Neural cell (in vitro differentiated cells): ENCODE measurements around the gene EXTL1. TPM values are rescaled to one million over a fixed set of nuclear protein-coding genes. Genes with fewer than 3 reads are reported as not detected.

Experiments
- H2AFZ ChIP-seq: fragments of 200-600, 300-800 bp; sonication (generic), shearing (Covaris generic); 2 replicates; pipeline ENCODE4 v1.6.0; 2014; ENCODE audit warnings: low read depth, mild to moderate bottlenecking, antibody characterized with exemption, low read length, moderate library complexity
- H3F3A ChIP-seq: fragments of 200-600 bp; shearing (Covaris generic); 2 replicates; pipeline ENCODE4 v1.6.1; 2016; ENCODE audit warnings: mild to moderate bottlenecking, moderate library complexity, mixed read lengths, antibody characterized with exemption, low read length; ENCODE audit not compliant: insufficient read depth, poor library complexity, severe bottlenecking
- H3K27ac ChIP-seq: fragments of 200-600, 300-800 bp; sonication (generic), shearing (Covaris generic); 2 replicates; pipeline ENCODE4 v1.5.1; 2014; ENCODE audit warnings: mild to moderate bottlenecking, low read length, moderate library complexity
- H3K27me3 ChIP-seq: fragments of 300-800, 200-600 bp; sonication (generic), shearing (Covaris generic); 2 replicates; pipeline ENCODE4 v1.6.0; 2014; ENCODE audit warnings: mild to moderate bottlenecking, low read depth, low read length, moderate library complexity; ENCODE audit not compliant: insufficient read depth
- H3K36me3 ChIP-seq: fragments of 300-800, 200-600 bp; sonication (generic), shearing (Covaris generic); 2 replicates; pipeline ENCODE4 v1.5.1; 2014; ENCODE audit warnings: mild to moderate bottlenecking, antibody characterized with exemption, low read length, moderate library complexity; ENCODE audit not compliant: insufficient read depth
- H3K4me2 ChIP-seq: fragments of 300-800, 200-600 bp; sonication (generic), shearing (Covaris generic); 2 replicates; pipeline ENCODE4 v1.6.0; 2014; ENCODE audit warnings: mild to moderate bottlenecking, low read length
- H3K4me3 ChIP-seq: fragments of 300-800, 200-600 bp; sonication (generic), shearing (Covaris generic); 2 replicates; pipeline ENCODE4 v1.5.1; 2014; ENCODE audit warnings: mild to moderate bottlenecking, low read length, moderate library complexity
- H3K79me2 ChIP-seq: fragments of 200-600 bp; shearing (Covaris generic); replicated peaks from 2 replicates; pipeline ENCODE4 v1.6.0; 2014; ENCODE audit warnings: mild to moderate bottlenecking, low read length, moderate library complexity; ENCODE audit not compliant: insufficient read depth
- H3K9ac ChIP-seq: fragments of 300-800, 200-600 bp; sonication (generic), shearing (Covaris generic); 2 replicates; pipeline ENCODE4 v1.6.1; 2016; ENCODE audit warnings: mild to moderate bottlenecking, low read length, mixed read lengths
- H3K9me2 ChIP-seq: fragments of 200-600 bp; shearing (Covaris generic); 2 replicates; pipeline ENCODE4 v1.6.1; 2016; ENCODE audit warnings: mild to moderate bottlenecking, low read length, mixed read lengths; ENCODE audit not compliant: insufficient read depth
- H3K9me3 ChIP-seq: fragments of 200-600, 300-800 bp; sonication (generic), shearing (Covaris generic); 2 replicates; pipeline ENCODE4 v1.6.1; 2016; ENCODE audit warnings: mild to moderate bottlenecking, mixed run types, low read length, moderate library complexity, mixed read lengths
- H4K20me1 ChIP-seq: fragments of 200-600 bp; shearing (Covaris generic); 2 replicates; pipeline ENCODE4 v1.6.1; 2016; ENCODE audit warnings: mild to moderate bottlenecking, mixed run types; ENCODE audit not compliant: insufficient read depth
- CTCF ChIP-seq: fragments of 450-650 bp; IDR thresholded peaks from 2 replicates; pipeline ENCODE4 v1.5.1; 2014; ENCODE audit warnings: antibody characterized with exemption, mild to moderate bottlenecking, moderate library complexity; ENCODE audit not compliant: poor library complexity, severe bottlenecking
- EP300 ChIP-seq: fragments of 450-650 bp; conservative IDR thresholded peaks from 2 replicates; pipeline ENCODE4 v1.6.1; 2014; ENCODE audit warnings: antibody characterized with exemption, mild to moderate bottlenecking, moderate library complexity; ENCODE audit not compliant: poor library complexity, severe bottlenecking
- EZH2 ChIP-seq: fragments of 200-600, 300-800 bp; shearing (Covaris generic), sonication (generic); IDR thresholded peaks from 2 replicates; pipeline ENCODE4 v1.6.1; 2014; ENCODE audit warnings: antibody characterized with exemption, low read length, borderline replicate concordance, mild to moderate bottlenecking; ENCODE audit not compliant: insufficient read depth, poor library complexity, severe bottlenecking
- MXI1 ChIP-seq: fragments of 450-650 bp; conservative IDR thresholded peaks from 2 replicates; pipeline ENCODE4 v1.6.1; 2014; ENCODE audit warnings: antibody characterized with exemption, mild to moderate bottlenecking; ENCODE audit not compliant: poor library complexity, severe bottlenecking
- RAD21 ChIP-seq: fragments of 450-650 bp; conservative IDR thresholded peaks from 2 replicates; pipeline ENCODE4 v1.6.1; 2014; ENCODE audit warnings: antibody characterized with exemption, mild to moderate bottlenecking, moderate library complexity
- SMC3 ChIP-seq: fragments of 450-650 bp; conservative IDR thresholded peaks from 2 replicates; pipeline ENCODE4 v1.6.1; 2014; ENCODE audit warnings: antibody characterized with exemption, mild to moderate bottlenecking, moderate library complexity; ENCODE audit not compliant: poor library complexity
- TAF1 ChIP-seq: IDR thresholded peaks from 2 replicates; pipeline ENCODE4 v1.6.1; 2012; ENCODE audit warnings: low read depth
- polyA plus RNA-seq: library from polyadenylated mRNA; depleted of rRNA; stranded (reverse); fragments of >200 nt; gene quantifications from 2 replicates; pipeline ENCODE4 v1.2.3, GENCODE V29; 2014
- TF ChIP-seq, protein P1 (sequence below): IDR thresholded peaks from 2 replicates; pipeline ENCODE4 v1.6.1; 2012; ENCODE audit warnings: borderline replicate concordance

Gene EXTL1
- polyA plus RNA-seq, 1 donor from 2014 or later: 2.7 TPM

GRCh38 chr1:26075421-26076144 is 54.0 kb downstream of the EXTL1 start:
- Histone ChIP-seq H3K9me2 (no peaks in the 10 kb centered on the region), H3K4me2 (no peak overlapping the region), H3K9me3 (no peaks in the 10 kb centered on the region), H3K27ac (no peak overlapping the region), H3K36me3 (no peaks in the 10 kb centered on the region), H3K27me3 (no peaks in the 10 kb centered on the region), H3F3A (no peaks in the 10 kb centered on the region), H3K9ac (no peak overlapping the region), H3K79me2 (no peaks in the 10 kb centered on the region), H3K4me3 (no peak overlapping the region), H4K20me1 (no peaks in the 10 kb centered on the region), H2AFZ (no peak overlapping the region)
- TF ChIP-seq CTCF: no peak
- no peak for TF ChIP-seq SMC3
- no peak for TF ChIP-seq EP300
- TF ChIP-seq, protein P1, sequence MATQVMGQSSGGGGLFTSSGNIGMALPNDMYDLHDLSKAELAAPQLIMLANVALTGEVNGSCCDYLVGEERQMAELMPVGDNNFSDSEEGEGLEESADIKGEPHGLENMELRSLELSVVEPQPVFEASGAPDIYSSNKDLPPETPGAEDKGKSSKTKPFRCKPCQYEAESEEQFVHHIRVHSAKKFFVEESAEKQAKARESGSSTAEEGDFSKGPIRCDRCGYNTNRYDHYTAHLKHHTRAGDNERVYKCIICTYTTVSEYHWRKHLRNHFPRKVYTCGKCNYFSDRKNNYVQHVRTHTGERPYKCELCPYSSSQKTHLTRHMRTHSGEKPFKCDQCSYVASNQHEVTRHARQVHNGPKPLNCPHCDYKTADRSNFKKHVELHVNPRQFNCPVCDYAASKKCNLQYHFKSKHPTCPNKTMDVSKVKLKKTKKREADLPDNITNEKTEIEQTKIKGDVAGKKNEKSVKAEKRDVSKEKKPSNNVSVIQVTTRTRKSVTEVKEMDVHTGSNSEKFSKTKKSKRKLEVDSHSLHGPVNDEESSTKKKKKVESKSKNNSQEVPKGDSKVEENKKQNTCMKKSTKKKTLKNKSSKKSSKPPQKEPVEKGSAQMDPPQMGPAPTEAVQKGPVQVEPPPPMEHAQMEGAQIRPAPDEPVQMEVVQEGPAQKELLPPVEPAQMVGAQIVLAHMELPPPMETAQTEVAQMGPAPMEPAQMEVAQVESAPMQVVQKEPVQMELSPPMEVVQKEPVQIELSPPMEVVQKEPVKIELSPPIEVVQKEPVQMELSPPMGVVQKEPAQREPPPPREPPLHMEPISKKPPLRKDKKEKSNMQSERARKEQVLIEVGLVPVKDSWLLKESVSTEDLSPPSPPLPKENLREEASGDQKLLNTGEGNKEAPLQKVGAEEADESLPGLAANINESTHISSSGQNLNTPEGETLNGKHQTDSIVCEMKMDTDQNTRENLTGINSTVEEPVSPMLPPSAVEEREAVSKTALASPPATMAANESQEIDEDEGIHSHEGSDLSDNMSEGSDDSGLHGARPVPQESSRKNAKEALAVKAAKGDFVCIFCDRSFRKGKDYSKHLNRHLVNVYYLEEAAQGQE: no peak
- no peak for TF ChIP-seq TAF1
- no peak for TF ChIP-seq RAD21
- TF ChIP-seq EZH2: no peak

GRCh38 chr1:26077524-26077923 is 55.9 kb downstream of the EXTL1 start:
- Histone ChIP-seq H3K4me2 (no peak overlapping the region), H3K27me3 (no peaks in the 10 kb centered on the region), H3K79me2 (no peaks in the 10 kb centered on the region)

More at GRCh38 chr1:26077524-26077923, 55.9 kb downstream of the EXTL1 start:
- Histone ChIP-seq H3K9ac (no peak overlapping the region), H3K9me3 (no peaks in the 10 kb centered on the region), H3K27ac (no peak overlapping the region), H3F3A (no peaks in the 10 kb centered on the region), H3K4me3 (no peak overlapping the region), H3K36me3 (no peaks in the 10 kb centered on the region), H3K9me2 (no peaks in the 10 kb centered on the region), H2AFZ (no peak overlapping the region), H4K20me1 (no peaks in the 10 kb centered on the region)
- TF ChIP-seq CTCF (no peak), MXI1 (no peak), TAF1 (no peak), SMC3 (no peak), EP300 (no peak)
- TF ChIP-seq, protein P1: no peak
